ENCODE measurements around the gene ZCCHC24. TPM values are rescaled to one million over a fixed set of nuclear protein-coding genes. Genes with fewer than 3 reads are reported as not detected.

The ZCCHC24 gene
- total RNA-seq, 3 donors from 2014 or later, result 18.7 to 50.8 (median 48.8) TPM

- intact Hi-C loops (cut with DNase I; ENCODE audit: low total_unique reads), result no loop called here
- no peak for DNase-seq (ENCODE audit: low spot score in 2 of 2)
- H3K27ac ChIP-seq, result peak overlapping the region in 1 of 2 donors; percentile 84
Measured at GRCh38 chr10:79484476-79484875, 39.1 kb upstream of the ZCCHC24 start.

GRCh38 chr10:79483948-79484347 is 38.5 kb upstream of the ZCCHC24 start:
- Histone ChIP-seq H3K36me3 (no peaks in the 10 kb centered on the region), H3K27me3 (no peaks in the 10 kb centered on the region), H3K4me3 (no peak overlapping the region), H3K9me3 (no peaks in the 10 kb centered on the region), H3K27ac (peak overlapping the region; percentile 40 to 84), H3K4me1 (no peaks in the 10 kb centered on the region)
- intact Hi-C loops (cut with DNase I; ENCODE audit: low total_unique reads), result no loop called here
- TF ChIP-seq POLR2AphosphoS5 (IDR thresholded peaks at IDR 0.05), result peak in 1 of 3 donors; percentile 75
- no peak for TF ChIP-seq POLR2A (IDR thresholded peaks at IDR 0.05)
- peak in 1 of 2 donors; percentile 42 for DNase-seq (ENCODE audit: low spot score in 2 of 2)

More at GRCh38 chr10:79484476-79484875, 39.1 kb upstream of the ZCCHC24 start:
- H3K36me3 ChIP-seq, result no peaks in the 10 kb centered on the region
- no peaks in the 10 kb centered on the region for H3K27me3 ChIP-seq
- TF ChIP-seq CTCF (IDR thresholded peaks at IDR 0.05), result no peak
- no peak for TF ChIP-seq POLR2AphosphoS5 (IDR thresholded peaks at IDR 0.05)
- no peak for TF ChIP-seq POLR2A (IDR thresholded peaks at IDR 0.05)
- H3K4me1 ChIP-seq, result no peaks in the 10 kb centered on the region
- no peaks in the 10 kb centered on the region for H3K9me3 ChIP-seq
- no peak overlapping the region for H3K4me3 ChIP-seq

- Histone ChIP-seq H3K4me3 (no peak overlapping the region), H3K27ac (peak overlapping the region; percentile 40 to 84), H3K4me1 (no peaks in the 10 kb centered on the region), H3K36me3 (no peaks in the 10 kb centered on the region), H3K27me3 (no peaks in the 10 kb centered on the region), H3K9me3 (no peaks in the 10 kb centered on the region)
- no peak for TF ChIP-seq POLR2A (IDR thresholded peaks at IDR 0.05)
- TF ChIP-seq CTCF (IDR thresholded peaks at IDR 0.05), result no peak
- no peak for TF ChIP-seq POLR2AphosphoS5 (IDR thresholded peaks at IDR 0.05)
- intact Hi-C loops (cut with DNase I; ENCODE audit: low total_unique reads), result no loop called here
- no peak for DNase-seq (ENCODE audit: low spot score in 2 of 2)
Measured at GRCh38 chr10:79483299-79483698, 37.9 kb upstream of the ZCCHC24 start.

GRCh38 chr10:79482741-79483140 is 37.3 kb upstream of the ZCCHC24 start:
- Histone ChIP-seq H3K36me3 (no peaks in the 10 kb centered on the region), H3K4me1 (no peaks in the 10 kb centered on the region), H3K27me3 (no peaks in the 10 kb centered on the region), H3K27ac (peak overlapping the region; percentile 26 to 84), H3K9me3 (no peaks in the 10 kb centered on the region), H3K4me3 (no peak overlapping the region)
- no peak for DNase-seq (ENCODE audit: low spot score in 2 of 2)
- intact Hi-C loops (cut with DNase I; ENCODE audit: low total_unique reads), result no loop called here
- no peak for TF ChIP-seq CTCF (IDR thresholded peaks at IDR 0.05)
- TF ChIP-seq POLR2A (IDR thresholded peaks at IDR 0.05), result no peak
- TF ChIP-seq POLR2AphosphoS5 (IDR thresholded peaks at IDR 0.05), result no peak

- no peak for DNase-seq (ENCODE audit: low spot score in 2 of 2)
- no peaks in the 10 kb centered on the region for H3K9me3 ChIP-seq
- no peaks in the 10 kb centered on the region for H3K27me3 ChIP-seq
- intact Hi-C loops (cut with DNase I; ENCODE audit: low total_unique reads), result no loop called here
- H3K36me3 ChIP-seq, result no peaks in the 10 kb centered on the region
- no peak for TF ChIP-seq POLR2A (IDR thresholded peaks at IDR 0.05)
- no peak for TF ChIP-seq CTCF (IDR thresholded peaks at IDR 0.05)
- TF ChIP-seq POLR2AphosphoS5 (IDR thresholded peaks at IDR 0.05), result no peak
- no peaks in the 10 kb centered on the region for H3K4me1 ChIP-seq
- H3K4me3 ChIP-seq, result no peak overlapping the region
- H3K27ac ChIP-seq, result peak overlapping the region in 1 of 2 donors; percentile 84
Measured at GRCh38 chr10:79482304-79482703, 36.9 kb upstream of the ZCCHC24 start.

Data from breast epithelium (tissue), 4 donors.